Mesendoderm (in vitro differentiated cells): ENCODE results near the gene CCT8.

Source experiments
- DNase-seq: peaks from one replicate; pipeline ENCODE4 v3.0.0; 2013
- H2AK5ac ChIP-seq: 2 replicates; pipeline ENCODE4 v1.6.1; 2013; ENCODE audit warnings: low read length, inconsistent platforms
- H2BK120ac ChIP-seq: 2 replicates; pipeline ENCODE4 v1.6.1; 2013; ENCODE audit warnings: low read depth, mild to moderate bottlenecking, low read length, moderate library complexity, mixed read lengths
- H2BK15ac ChIP-seq: replicated peaks from 2 replicates; pipeline ENCODE4 v1.6.1; 2013; ENCODE audit warnings: low read depth, mild to moderate bottlenecking, moderate library complexity
- H2BK5ac ChIP-seq: 2 replicates; pipeline ENCODE4 v1.6.1; 2013; ENCODE audit warnings: low read length, inconsistent platforms
- H3K18ac ChIP-seq: 2 replicates; pipeline ENCODE4 v1.6.1; 2013; ENCODE audit warnings: mild to moderate bottlenecking, low read length, mixed read lengths
- H3K23ac ChIP-seq: one replicate; pipeline ENCODE4 v1.6.1; 2013; ENCODE audit warnings: low read length
- H3K27ac ChIP-seq: 2 replicates; pipeline ENCODE4 v1.5.1; 2013; ENCODE audit warnings: low read depth, mild to moderate bottlenecking, inconsistent platforms, low read length, moderate library complexity
- H3K27me3 ChIP-seq: 2 replicates; pipeline ENCODE4 v1.6.1; 2013; ENCODE audit warnings: low read length, control low read depth, mild to moderate bottlenecking, inconsistent platforms; ENCODE audit not compliant: insufficient read depth, poor library complexity
- H3K36me3 ChIP-seq: 2 replicates; pipeline ENCODE4 v1.6.1; 2013; ENCODE audit warnings: low read length, inconsistent platforms; ENCODE audit not compliant: control insufficient read depth, insufficient read depth
- H3K4ac ChIP-seq: one replicate; pipeline ENCODE4 v1.6.1; 2013; ENCODE audit warnings: low read depth, mild to moderate bottlenecking, low read length, moderate library complexity
- H3K4me1 ChIP-seq: 2 replicates; pipeline ENCODE4 v1.6.1; 2013; ENCODE audit warnings: low read depth, low read length, inconsistent platforms; ENCODE audit not compliant: control insufficient read depth
- H3K4me2 ChIP-seq: 2 replicates; pipeline ENCODE4 v1.6.1; 2013; ENCODE audit warnings: low read length
- H3K4me3 ChIP-seq: 2 replicates; pipeline ENCODE4 v1.5.1; 2013; ENCODE audit warnings: mild to moderate bottlenecking, low read length
- H3K56ac ChIP-seq: one replicate; pipeline ENCODE4 v1.6.1; 2013; ENCODE audit warnings: low read length
- H3K79me1 ChIP-seq: 2 replicates; pipeline ENCODE4 v1.6.1; 2013; ENCODE audit warnings: low read length, inconsistent platforms
- H3K79me2 ChIP-seq: 2 replicates; pipeline ENCODE4 v1.6.1; 2013; ENCODE audit warnings: mild to moderate bottlenecking, low read length; ENCODE audit not compliant: control insufficient read depth, insufficient read depth
- H3K9ac ChIP-seq: 2 replicates; pipeline ENCODE4 v1.6.1; 2013; ENCODE audit warnings: low read length, inconsistent platforms
- H4K5ac ChIP-seq: one replicate; pipeline ENCODE4 v1.6.1; 2013; ENCODE audit warnings: low read length
- H4K8ac ChIP-seq: one replicate; pipeline ENCODE4 v1.6.1; 2013; ENCODE audit warnings: low read depth, mild to moderate bottlenecking, control low read depth, low read length, moderate library complexity
- WGBS: extraction: QIAGEN DNeasy Blood & Tissue Kit; methylation state at CpG from one replicate; pipeline ENCODE4 v1.1.7; 2013; ENCODE audit warnings: low lambda C conversion rate, missing lambda C conversion rate; ENCODE audit not compliant: insufficient coverage; ENCODE audit errors: extremely low coverage; 5-methylcytosine and 5-hydroxymethylcytosine counted together

Gene CCT8

DNA sequence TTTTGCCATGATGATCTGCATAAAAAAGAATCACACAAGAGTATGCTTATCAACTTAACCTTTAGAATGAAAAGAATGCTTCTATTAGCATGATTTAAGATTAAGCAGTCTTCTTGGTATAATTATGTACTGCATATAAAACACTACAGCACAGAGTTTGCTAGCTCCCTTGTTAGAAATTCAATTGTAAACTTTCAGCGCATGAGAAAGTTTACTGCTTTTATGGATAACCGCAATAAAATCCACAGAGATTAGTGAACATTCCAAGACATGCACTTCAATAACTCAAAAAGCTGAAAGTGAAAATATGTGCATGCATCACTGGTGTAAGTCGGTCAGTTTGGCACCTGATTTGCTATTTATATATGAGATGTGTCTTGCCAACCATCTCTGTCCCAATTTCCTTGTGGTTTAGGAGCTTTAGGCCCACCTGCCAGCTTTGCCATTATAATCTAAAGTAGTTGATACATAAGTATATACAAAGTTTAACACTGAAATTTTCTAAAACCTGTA is 16.9 kb downstream of the CCT8 start:
- Histone ChIP-seq H4K5ac (no peak overlapping the region), H2BK5ac (no peak overlapping the region), H3K23ac (no peak overlapping the region), H3K9ac (no peak overlapping the region), H3K36me3 (peaks cover 13% of the 10 kb centered on the region), H3K4me1 (no peaks in the 10 kb centered on the region), H3K56ac (no peak overlapping the region), H3K27ac (no peak overlapping the region), H2BK120ac (no peak overlapping the region), H3K4ac (no peak overlapping the region), H3K4me3 (no peak overlapping the region), H2AK5ac (no peak overlapping the region), H3K27me3 (no peaks in the 10 kb centered on the region), H4K8ac (no peak overlapping the region), H2BK15ac (no peak overlapping the region), H3K4me2 (no peak overlapping the region), H3K79me1 (no peaks in the 10 kb centered on the region), H3K79me2 (no peaks in the 10 kb centered on the region), H3K18ac (no peak overlapping the region)
- no CpG with 5 or more reads among the region's 3 CpGs for WGBS
- no peak for DNase-seq

GRCh38 chr21:29056005-29056404 is 17.4 kb downstream of the CCT8 start:
- Histone ChIP-seq H3K4me3 (no peak overlapping the region), H3K36me3 (peaks cover 13% of the 10 kb centered on the region), H2AK5ac (no peak overlapping the region), H3K27ac (no peak overlapping the region), H3K56ac (no peak overlapping the region), H4K5ac (no peak overlapping the region), H3K4me1 (no peaks in the 10 kb centered on the region), H3K18ac (no peak overlapping the region), H3K9ac (no peak overlapping the region), H3K27me3 (no peaks in the 10 kb centered on the region), H3K79me1 (no peaks in the 10 kb centered on the region), H2BK120ac (no peak overlapping the region), H3K79me2 (no peaks in the 10 kb centered on the region), H3K23ac (no peak overlapping the region), H2BK5ac (no peak overlapping the region), H2BK15ac (no peak overlapping the region), H3K4me2 (no peak overlapping the region), H3K4ac (no peak overlapping the region), H4K8ac (no peak overlapping the region)
- no CpG with 5 or more reads among the region's 1 CpG for WGBS
- DNase-seq = no peak

- no CpG with 5 or more reads among the region's 5 CpGs for WGBS
- no peak overlapping the region for H3K4me3 ChIP-seq
- no peaks in the 10 kb centered on the region for H3K4me1 ChIP-seq
- no peaks in the 10 kb centered on the region for H3K79me2 ChIP-seq
- H3K4ac ChIP-seq = no peak overlapping the region
- no peaks in the 10 kb centered on the region for H3K27me3 ChIP-seq
- peaks cover 9% of the 10 kb centered on the region for H3K36me3 ChIP-seq
- no peak overlapping the region for H3K9ac ChIP-seq
- H3K23ac ChIP-seq = no peak overlapping the region
- H3K79me1 ChIP-seq = no peaks in the 10 kb centered on the region
- no peak overlapping the region for H2BK120ac ChIP-seq
- H2BK5ac ChIP-seq = no peak overlapping the region
- no peak overlapping the region for H3K27ac ChIP-seq
- H3K4me2 ChIP-seq = no peak overlapping the region
- H3K18ac ChIP-seq = no peak overlapping the region
- DNase-seq = no peak
- H4K5ac ChIP-seq = no peak overlapping the region
- no peak overlapping the region for H2BK15ac ChIP-seq
- no peak overlapping the region for H2AK5ac ChIP-seq
- H3K56ac ChIP-seq = no peak overlapping the region
- H4K8ac ChIP-seq = no peak overlapping the region
Measured at GRCh38 chr21:29055080-29055479, 18.4 kb downstream of the CCT8 start.

DNA sequence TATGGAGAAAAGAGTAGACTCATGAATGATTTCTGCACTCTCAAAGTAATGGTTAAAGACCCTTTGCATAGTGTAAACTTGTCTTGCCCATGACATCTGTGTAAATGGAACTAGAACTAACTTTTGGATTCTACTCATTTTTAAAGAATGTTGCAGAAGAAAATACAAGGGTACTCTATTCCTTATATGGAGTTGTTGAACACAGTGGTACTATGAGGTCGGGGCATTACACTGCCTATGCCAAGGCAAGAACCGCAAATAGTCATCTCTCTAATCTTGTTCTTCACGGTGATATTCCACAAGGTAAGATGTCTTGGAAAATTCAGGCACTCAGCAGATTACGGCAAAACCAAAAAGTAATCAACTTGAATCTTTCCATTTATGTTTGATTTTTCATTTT is 19.8 kb downstream of the CCT8 start:
- Histone ChIP-seq H4K8ac (no peak overlapping the region), H3K18ac (no peak overlapping the region), H3K4ac (no peak overlapping the region), H3K4me1 (no peaks in the 10 kb centered on the region), H3K9ac (no peak overlapping the region), H2BK120ac (no peak overlapping the region), H4K5ac (no peak overlapping the region), H3K27ac (no peak overlapping the region), H3K27me3 (no peaks in the 10 kb centered on the region), H3K4me3 (no peak overlapping the region), H2BK15ac (no peak overlapping the region), H3K56ac (no peak overlapping the region), H3K23ac (no peak overlapping the region), H3K79me2 (no peaks in the 10 kb centered on the region), H2BK5ac (no peak overlapping the region), H3K36me3 (peaks cover 7% of the 10 kb centered on the region), H3K4me2 (no peak overlapping the region), H3K79me1 (no peaks in the 10 kb centered on the region), H2AK5ac (no peak overlapping the region)
- no CpG with 5 or more reads among the region's 4 CpGs for WGBS
- no peak for DNase-seq

DNA sequence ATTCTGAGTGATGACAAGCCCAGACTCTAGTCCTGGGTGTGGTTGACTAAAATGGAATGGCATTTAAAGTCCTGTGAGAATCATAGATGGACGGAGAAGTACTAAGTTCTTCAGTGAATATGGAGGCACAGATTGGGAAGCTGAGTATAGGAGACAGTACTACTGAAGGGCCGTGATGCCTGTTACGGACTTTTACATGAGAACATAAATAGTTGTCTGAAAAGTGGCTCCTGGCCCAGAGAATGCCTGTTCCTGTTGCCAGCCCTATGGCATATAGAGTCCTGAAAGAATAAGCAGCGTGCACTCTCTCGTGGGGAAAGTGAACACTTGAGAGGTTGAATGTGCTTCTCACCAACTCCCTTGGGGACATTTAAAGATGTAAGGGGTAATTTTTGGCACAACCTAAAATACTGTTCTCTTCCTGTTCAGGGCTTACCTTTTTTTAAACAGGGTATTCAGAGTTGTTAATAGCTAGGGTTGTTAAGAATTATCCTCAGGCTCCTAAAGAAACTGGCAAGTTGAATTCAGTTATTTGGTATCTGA is 20.4 kb downstream of the CCT8 start:
- Histone ChIP-seq H3K4me1 (no peaks in the 10 kb centered on the region), H2BK120ac (no peak overlapping the region), H3K23ac (no peak overlapping the region), H3K79me2 (no peaks in the 10 kb centered on the region), H3K79me1 (no peaks in the 10 kb centered on the region), H3K27me3 (no peaks in the 10 kb centered on the region), H3K4me3 (no peak overlapping the region), H3K18ac (no peak overlapping the region), H3K27ac (no peak overlapping the region), H2BK15ac (no peak overlapping the region), H3K36me3 (peaks cover 7% of the 10 kb centered on the region), H2BK5ac (no peak overlapping the region), H4K8ac (no peak overlapping the region), H3K4ac (no peak overlapping the region), H4K5ac (no peak overlapping the region), H2AK5ac (no peak overlapping the region), H3K9ac (no peak overlapping the region), H3K4me2 (no peak overlapping the region), H3K56ac (no peak overlapping the region)
- no peak for DNase-seq
- WGBS = no CpG with 5 or more reads among the region's 5 CpGs

DNA sequence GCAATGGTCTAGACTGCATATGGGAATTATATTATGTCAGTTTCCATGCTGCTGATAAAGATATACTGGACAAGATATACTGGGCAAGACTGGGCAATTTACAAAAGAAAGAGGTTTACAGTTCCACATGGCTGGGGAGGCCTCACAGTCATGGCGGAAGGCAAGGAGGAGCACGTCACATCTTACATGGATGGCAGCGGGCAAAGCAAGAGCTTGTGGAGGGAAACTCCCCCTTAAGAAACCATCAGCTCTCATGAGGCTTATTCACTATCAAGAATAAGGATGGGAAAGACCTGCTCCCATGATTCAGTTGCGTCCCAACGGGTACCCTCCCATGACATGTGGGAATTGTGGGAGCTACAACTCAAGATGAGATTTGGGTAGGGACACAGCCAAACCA is 21.2 kb downstream of the CCT8 start:
- DNase-seq = no peak
- Histone ChIP-seq H3K4me3 (no peak overlapping the region), H2BK120ac (no peak overlapping the region), H3K79me2 (no peaks in the 10 kb centered on the region), H3K18ac (no peak overlapping the region), H2AK5ac (no peak overlapping the region), H3K4me2 (no peak overlapping the region), H3K4me1 (no peaks in the 10 kb centered on the region), H4K8ac (no peak overlapping the region), H2BK15ac (no peak overlapping the region), H3K27me3 (no peaks in the 10 kb centered on the region), H3K56ac (no peak overlapping the region), H4K5ac (no peak overlapping the region), H3K79me1 (no peaks in the 10 kb centered on the region), H3K23ac (no peak overlapping the region), H3K27ac (no peak overlapping the region), H3K9ac (no peak overlapping the region), H3K4ac (no peak overlapping the region), H2BK5ac (no peak overlapping the region), H3K36me3 (peaks cover 5% of the 10 kb centered on the region)
- no CpG with 5 or more reads among the region's 5 CpGs for WGBS
